PC-9 (cell line): ENCODE results near the gene XKR7. TPM values are rescaled to one million over a fixed set of nuclear protein-coding genes. Genes with fewer than 3 reads are reported as not detected.

Experiments
- BruUV-seq: library from RNA; stranded (reverse); fragments of 400-500 nt; replicated peaks from 2 replicates; lab custom pipeline; 2021; lab: Mats Ljungman, UMichigan
- CTCF ChIA-PET: fragments of 300-600 bp; sonication (Branson Sonifier 250); formaldehyde crosslinking; loops from one replicate; lab custom pipeline; 2022; ENCODE audit warnings: antibody characterized with exemption; lab: Charles Lee
- POLR2A ChIA-PET: fragments of 300-600 bp; sonication (Branson Sonifier 250); formaldehyde crosslinking; loops from one replicate; lab custom pipeline; 2022; ENCODE audit warnings: antibody characterized with exemption; ENCODE audit not compliant: unreplicated experiment; lab: Charles Lee
- DNase-seq, 2 experiments: peaks; one replicate each; pipeline versions ENCODE4 v3.0.0 to v3.0.0-alpha.2; 2015 to 2022; ENCODE audit warnings: mixed read lengths in 1 of 2
- H2AFZ ChIP-seq: fragments of 200-600 bp; sonication (generic); 2 replicates; pipeline ENCODE4 v1.8.1; 2017; ENCODE audit warnings: antibody characterized with exemption
- H3F3A ChIP-seq: fragments of 200-600 bp; sonication (generic); 2 replicates; pipeline ENCODE4 v1.8.1; 2017; ENCODE audit warnings: antibody characterized with exemption, mild to moderate bottlenecking, low read depth; ENCODE audit not compliant: insufficient read depth
- H3K27ac ChIP-seq: fragments of 200-600 bp; sonication (generic); 2 replicates; pipeline ENCODE4 v1.6.1; 2016; ENCODE audit warnings: mixed run types
- H3K27me3 ChIP-seq: fragments of 200-600 bp; sonication (generic); 2 replicates; pipeline ENCODE4 v1.6.1; 2016; ENCODE audit warnings: low read depth, mixed run types; ENCODE audit not compliant: insufficient read depth
- H3K36me3 ChIP-seq: fragments of 200-600 bp; sonication (generic); 2 replicates; pipeline ENCODE4 v1.6.1; 2016; ENCODE audit warnings: low read depth, mixed run types
- H3K4me1 ChIP-seq: fragments of 200-600 bp; sonication (generic); replicated peaks from 2 replicates; pipeline ENCODE4 v1.6.1; 2016; ENCODE audit warnings: mixed run types; ENCODE audit not compliant: insufficient read depth
- H3K4me2 ChIP-seq: fragments of 200-600 bp; sonication (generic); 2 replicates; pipeline ENCODE4 v1.6.1; 2017; ENCODE audit warnings: mixed run types
- H3K4me3 ChIP-seq: fragments of 200-600 bp; sonication (generic); 2 replicates; pipeline ENCODE4 v1.6.1; 2016; ENCODE audit warnings: mixed run types
- H3K79me2 ChIP-seq: fragments of 200-600 bp; sonication (generic); 2 replicates; pipeline ENCODE4 v1.6.1; 2017; ENCODE audit warnings: low read depth, mixed run types
- H3K9me2 ChIP-seq: fragments of 200-600 bp; sonication (generic); 2 replicates; pipeline ENCODE4 v1.8.1; 2017; ENCODE audit warnings: mild to moderate bottlenecking; ENCODE audit not compliant: insufficient read depth
- H3K9me3 ChIP-seq: fragments of 200-600 bp; sonication (generic); 2 replicates; pipeline ENCODE4 v1.8.1; 2016; ENCODE audit warnings: low read depth; ENCODE audit not compliant: insufficient read depth
- H4K20me1 ChIP-seq: fragments of 200-600 bp; sonication (generic); 2 replicates; pipeline ENCODE4 v1.8.1; 2017; ENCODE audit not compliant: insufficient read depth
- EZH2 ChIP-seq: fragments of 200-600 bp; sonication (generic); IDR thresholded peaks from 2 replicates; pipeline ENCODE4 v1.8.0; 2017; ENCODE audit warnings: antibody characterized with exemption, low read depth
- intact Hi-C: fragments of 100-400 bp; cut with micrococcal nuclease; formaldehyde crosslinking; loops from one replicate; pipeline ENCODE4 v1.10.0; 2022; ENCODE audit not compliant: unreplicated experiment
- total RNA-seq: library from RNA; stranded (reverse); gene quantifications from 2 replicates; pipeline ENCODE4 v1.2.3, GENCODE V29; 2021
- TF ChIP-seq, protein P1 (sequence below): fragments of 200-600 bp; sonication (generic); conservative IDR thresholded peaks from 2 replicates; pipeline ENCODE4 v1.6.1; 2017; ENCODE audit warnings: mixed run types, antibody characterized with exemption, mild to moderate bottlenecking, moderate library complexity

The XKR7 gene
- total RNA-seq, 1 experiment from 2014 or later, result not detected

GRCh38 chr20:32003325-32003724 lies 35.4 kb downstream of the XKR7 start:
- Histone ChIP-seq H3K36me3 (no peaks in the 10 kb centered on the region), H3F3A (no peaks in the 10 kb centered on the region), H3K9me3 (no peaks in the 10 kb centered on the region), H3K27me3 (peaks cover 76% of the 10 kb centered on the region), H3K4me3 (no peak overlapping the region), H3K9me2 (no peaks in the 10 kb centered on the region), H2AFZ (no peak overlapping the region), H3K27ac (no peak overlapping the region), H3K4me2 (no peak overlapping the region), H3K4me1 (no peaks in the 10 kb centered on the region), H4K20me1 (no peaks in the 10 kb centered on the region; the same call in 1 of the 2 replicates), H3K79me2 (no peaks in the 10 kb centered on the region)
- BruUV-seq, result no TSS peak
- ChIA-PET CTCF (no interaction called here), POLR2A (no interaction called here)
- intact Hi-C loops, result no loop called here
- DNase-seq, result no peak
- TF ChIP-seq, protein P1, sequence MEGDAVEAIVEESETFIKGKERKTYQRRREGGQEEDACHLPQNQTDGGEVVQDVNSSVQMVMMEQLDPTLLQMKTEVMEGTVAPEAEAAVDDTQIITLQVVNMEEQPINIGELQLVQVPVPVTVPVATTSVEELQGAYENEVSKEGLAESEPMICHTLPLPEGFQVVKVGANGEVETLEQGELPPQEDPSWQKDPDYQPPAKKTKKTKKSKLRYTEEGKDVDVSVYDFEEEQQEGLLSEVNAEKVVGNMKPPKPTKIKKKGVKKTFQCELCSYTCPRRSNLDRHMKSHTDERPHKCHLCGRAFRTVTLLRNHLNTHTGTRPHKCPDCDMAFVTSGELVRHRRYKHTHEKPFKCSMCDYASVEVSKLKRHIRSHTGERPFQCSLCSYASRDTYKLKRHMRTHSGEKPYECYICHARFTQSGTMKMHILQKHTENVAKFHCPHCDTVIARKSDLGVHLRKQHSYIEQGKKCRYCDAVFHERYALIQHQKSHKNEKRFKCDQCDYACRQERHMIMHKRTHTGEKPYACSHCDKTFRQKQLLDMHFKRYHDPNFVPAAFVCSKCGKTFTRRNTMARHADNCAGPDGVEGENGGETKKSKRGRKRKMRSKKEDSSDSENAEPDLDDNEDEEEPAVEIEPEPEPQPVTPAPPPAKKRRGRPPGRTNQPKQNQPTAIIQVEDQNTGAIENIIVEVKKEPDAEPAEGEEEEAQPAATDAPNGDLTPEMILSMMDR, result no peak
- no peak for TF ChIP-seq EZH2

DNA sequence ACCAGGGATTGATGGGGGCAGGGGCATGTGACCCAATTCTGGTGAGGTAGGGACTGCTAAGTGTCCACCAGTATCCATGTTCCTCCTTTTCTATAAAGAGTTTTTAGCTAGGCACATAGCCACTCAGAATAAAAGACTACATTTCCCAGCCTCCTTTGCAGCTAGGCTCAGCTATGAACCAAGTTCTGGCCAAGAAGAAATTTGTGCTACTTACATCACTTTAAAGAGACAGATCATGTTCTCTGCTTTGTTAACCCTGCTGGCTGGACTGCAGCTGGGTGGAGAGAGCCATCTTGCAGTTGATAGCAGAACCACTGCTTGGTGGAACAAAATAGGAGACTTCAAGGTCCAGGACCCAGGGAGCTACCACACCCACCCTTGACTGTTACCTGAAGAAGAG lies 37.0 kb downstream of the XKR7 start:
- Histone ChIP-seq H3K27me3 (peaks cover 74% of the 10 kb centered on the region), H4K20me1 (no peaks in the 10 kb centered on the region; the same call in 1 of the 2 replicates), H3K27ac (no peak overlapping the region), H3K79me2 (no peaks in the 10 kb centered on the region), H2AFZ (no peak overlapping the region), H3K4me2 (no peak overlapping the region), H3K9me3 (no peaks in the 10 kb centered on the region), H3K4me1 (no peaks in the 10 kb centered on the region), H3K4me3 (no peak overlapping the region), H3F3A (no peaks in the 10 kb centered on the region), H3K36me3 (no peaks in the 10 kb centered on the region), H3K9me2 (no peaks in the 10 kb centered on the region)
- POLR2A ChIA-PET, result no interaction called here
- no TSS peak for BruUV-seq
- DNase-seq, result peak in 1 of 2 experiments; percentile 46
- TF ChIP-seq, protein P1, result no peak
- TF ChIP-seq EZH2, result no peak
- intact Hi-C loops, result no loop called here
- CTCF ChIA-PET, result no interaction called here

GRCh38 chr20:32006053-32006452 lies 38.1 kb downstream of the XKR7 start:
- Histone ChIP-seq H3K4me2 (no peak overlapping the region), H3K79me2 (no peaks in the 10 kb centered on the region), H3K27ac (no peak overlapping the region), H3F3A (no peaks in the 10 kb centered on the region), H4K20me1 (no peaks in the 10 kb centered on the region; the same call in 1 of the 2 replicates), H3K27me3 (peaks cover 73% of the 10 kb centered on the region), H3K4me1 (no peaks in the 10 kb centered on the region), H2AFZ (no peak overlapping the region), H3K9me2 (no peaks in the 10 kb centered on the region), H3K9me3 (no peaks in the 10 kb centered on the region), H3K4me3 (no peak overlapping the region), H3K36me3 (no peaks in the 10 kb centered on the region)
- ChIA-PET POLR2A (no interaction called here), CTCF (no interaction called here)
- intact Hi-C loops, result no loop called here
- BruUV-seq, result no TSS peak
- no peak for TF ChIP-seq EZH2
- no peak for DNase-seq
